Adrenal gland (tissue), 12 donors: ENCODE measurements around the gene HES3. TPM values are rescaled to one million over a fixed set of nuclear protein-coding genes. Genes with fewer than 3 reads are reported as not detected.

ENCODE experiments used
- DNase-seq, 7 donors: peaks; one replicate each; pipeline ENCODE4 v3.0.0-alpha.2; 2019 to 2020
- H3K27ac ChIP-seq, 5 donors: fragments of 200-600 bp; sonication (generic) in 4 of 5; 1 replicate in 3 of 5; 2 replicates in 2 of 5; pipeline versions ENCODE4 v1.5.1 to v1.8.0; 2016 to 2020; ENCODE audit warnings: mild to moderate bottlenecking in 1 of 5
- H3K27me3 ChIP-seq: fragments of 200-600 bp; 2 replicates; pipeline ENCODE4 v1.8.0; 2021
- H3K36me3 ChIP-seq, 2 donors: fragments of 200-600 bp; replicated peaks in 1 of 2; 1 replicate in 1 of 2; 2 replicates in 1 of 2; pipeline versions ENCODE4 v1.5.1 to v1.8.0; 2018 to 2022
- H3K4me1 ChIP-seq, 2 donors: fragments of 200-600 bp; replicated peaks in 1 of 2; 1 replicate in 1 of 2; 2 replicates in 1 of 2; pipeline versions ENCODE4 v1.5.1 to v1.8.0; 2018 to 2021
- H3K4me3 ChIP-seq, 4 donors: fragments of 200-600 bp; sonication (generic) in 3 of 4; one replicate each; pipeline ENCODE4 v1.5.1; 2016 to 2018
- H3K9me3 ChIP-seq, 3 donors: fragments of 200-600 bp; sonication (generic) in 1 of 3; replicated peaks in 1 of 3; 1 replicate in 2 of 3; 2 replicates in 1 of 3; pipeline versions ENCODE4 v1.5.1 to v1.8.0; 2016 to 2021
- POLR2A ChIP-seq, 2 donors: fragments of 450-650 bp; IDR thresholded peaks; one replicate each; pipeline ENCODE4 v1.6.1; 2017; ENCODE audit warnings: antibody characterized with exemption in 2 of 2, mild to moderate bottlenecking in 2 of 2, moderate library complexity in 1 of 2
- WGBS, 4 donors: extraction: QIAGEN DNeasy Blood & Tissue Kit in 2 of 4; methylation state at CpG; one replicate each; pipeline versions ENCODE4 v1.1.5 to v1.1.7; 2013 to 2017; 5-methylcytosine and 5-hydroxymethylcytosine counted together
- intact Hi-C, 2 donors: fragments of 100-400 bp; cut with DNase I; formaldehyde crosslinking; loops; one replicate each; pipeline versions ENCODE4 v1.14.1 to v1.15.0; 2022 to 2023
- polyA plus RNA-seq, 3 donors: library from polyadenylated mRNA; stranded (reverse); fragments of 200-250 nt in 2 of 3; fragments of 350-450 nt in 1 of 3; fragmentation: Illumina TruSeq in 1 of 3; extraction: RNeasy Lipid Tissue Mini Kit (QIAGEN cat#74804) in 1 of 3; gene quantifications; one replicate each; pipeline ENCODE4 v1.2.3, GENCODE V29; 2013 to 2014
- total RNA-seq, 9 donors: library from RNA; depleted of rRNA in 4 of 9; stranded (reverse); fragments of >200 nt in 4 of 9; fragments of 120-200 nt in 1 of 9; fragmentation: NEBNext Ultra II Directional in 1 of 9; extraction: Animal tissue kit (Norgen Biotek cat#: 25700) in 1 of 9; gene quantifications; one replicate each; pipeline versions ENCODE4 v1.1.0 to v1.2.4, GENCODE V29; 2013 to 2023
- TF ChIP-seq, protein P1 (sequence below), 6 experiments: fragments of 450-650 bp in 4 of 6; fragments of 200-600 bp in 2 of 6; sonication (generic) in 1 of 6; IDR thresholded peaks; 1 replicate in 5 of 6; 2 replicates in 1 of 6; pipeline versions ENCODE4 v1.5.1 to v1.8.0; 2016 to 2021; ENCODE audit warnings: antibody characterized with exemption in 6 of 6, mild to moderate bottlenecking in 2 of 6, moderate library complexity in 1 of 6
- donor health status: healthy with polysubstance abuse.
- donor health status: Bipolar disorder and iron deficiency.
- donor health status: DM: yes; HTN: yes; CAD: no.
- donor health status: DM: no; HTN: no; CAD: no.
- donor health status: DM: no; HTN: no; CAD: no.
- donor health status: DM: yes; HTN: yes; CAD: no.

The HES3 gene
- total and polyA plus RNA-seq, 12 donors, result not detected

DNA sequence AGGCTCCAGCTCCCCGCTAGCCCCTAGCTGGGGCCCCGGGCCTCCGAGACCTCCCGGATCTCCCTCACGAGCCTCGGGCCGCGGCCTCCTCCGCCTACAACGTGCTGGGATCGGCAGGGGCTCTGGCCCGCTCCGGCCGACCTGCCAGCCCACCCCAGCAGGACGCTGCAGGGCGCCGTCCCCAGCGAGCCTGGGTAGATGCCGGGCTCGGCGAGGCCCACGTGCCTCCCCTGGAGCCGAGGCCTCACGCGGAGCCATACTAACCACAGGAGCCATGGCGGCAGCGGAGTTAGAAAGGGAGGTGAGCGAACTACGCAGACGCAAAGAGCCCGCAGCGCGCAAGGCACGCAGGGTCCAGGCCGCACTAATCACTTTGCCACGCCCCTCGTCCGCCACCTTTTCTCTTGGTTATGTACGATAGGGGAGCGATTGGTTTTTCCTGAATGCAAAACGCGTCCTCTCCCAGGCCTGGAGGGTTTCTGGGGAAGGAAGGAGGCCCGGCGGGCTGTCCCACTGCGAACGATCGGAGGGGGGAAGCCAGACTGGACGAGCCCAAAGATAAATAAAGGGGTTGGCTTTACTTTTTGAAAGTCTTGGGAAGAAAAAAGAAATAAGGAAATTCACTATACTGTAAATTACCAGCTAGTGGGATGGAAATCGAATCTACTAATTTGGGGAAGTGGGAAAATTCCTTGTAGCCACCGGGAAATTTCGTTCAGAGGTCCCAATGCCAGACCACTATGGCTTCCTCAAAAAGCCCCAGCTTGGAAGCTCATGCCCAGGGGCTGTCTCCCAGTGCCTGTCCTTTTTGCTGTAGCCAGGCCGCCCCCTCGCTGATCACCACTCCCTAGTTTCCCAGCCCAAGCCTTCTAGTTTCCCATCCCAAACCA lies 44.4 kb upstream of the HES3 start, which contains the start of gene RPL22:
RPL22 (minus strand) TSS at position 298 of the 890 bp plus-strand sequence; CDS start at position 276, 22 bp downstream.
- H3K4me1 ChIP-seq, result peaks cover 9 to 21% of the 10 kb centered on the region in 2 donors
- no peaks in the 10 kb centered on the region for H3K9me3 ChIP-seq
- H3K36me3 ChIP-seq, result peaks cover 0 to 26% of the 10 kb centered on the region in 2 donors
- no peaks in the 10 kb centered on the region for H3K27me3 ChIP-seq
- peak; percentile 68 to 92 for TF ChIP-seq POLR2A (IDR thresholded peaks at IDR 0.05)
- TF ChIP-seq, protein P1, sequence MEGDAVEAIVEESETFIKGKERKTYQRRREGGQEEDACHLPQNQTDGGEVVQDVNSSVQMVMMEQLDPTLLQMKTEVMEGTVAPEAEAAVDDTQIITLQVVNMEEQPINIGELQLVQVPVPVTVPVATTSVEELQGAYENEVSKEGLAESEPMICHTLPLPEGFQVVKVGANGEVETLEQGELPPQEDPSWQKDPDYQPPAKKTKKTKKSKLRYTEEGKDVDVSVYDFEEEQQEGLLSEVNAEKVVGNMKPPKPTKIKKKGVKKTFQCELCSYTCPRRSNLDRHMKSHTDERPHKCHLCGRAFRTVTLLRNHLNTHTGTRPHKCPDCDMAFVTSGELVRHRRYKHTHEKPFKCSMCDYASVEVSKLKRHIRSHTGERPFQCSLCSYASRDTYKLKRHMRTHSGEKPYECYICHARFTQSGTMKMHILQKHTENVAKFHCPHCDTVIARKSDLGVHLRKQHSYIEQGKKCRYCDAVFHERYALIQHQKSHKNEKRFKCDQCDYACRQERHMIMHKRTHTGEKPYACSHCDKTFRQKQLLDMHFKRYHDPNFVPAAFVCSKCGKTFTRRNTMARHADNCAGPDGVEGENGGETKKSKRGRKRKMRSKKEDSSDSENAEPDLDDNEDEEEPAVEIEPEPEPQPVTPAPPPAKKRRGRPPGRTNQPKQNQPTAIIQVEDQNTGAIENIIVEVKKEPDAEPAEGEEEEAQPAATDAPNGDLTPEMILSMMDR (IDR thresholded peaks at IDR 0.05), result peak in 1 of 6 experiments; percentile 21
- H3K4me3 ChIP-seq, result peak within 1 kb of the TSS; percentile 78 to 97 (median 88)
- peak within 1 kb of the TSS in 4 of 5 donors; percentile 75 to 90 (median 79) for H3K27ac ChIP-seq
- intact Hi-C loops, result no loop called here
- 1 to 2% (median 2%) methylated on average over 27 to 53 of the region's 53 CpGs for WGBS, 4 donors
- DNase-seq, result peak; percentile 97 to 99 (median 99)

DNA sequence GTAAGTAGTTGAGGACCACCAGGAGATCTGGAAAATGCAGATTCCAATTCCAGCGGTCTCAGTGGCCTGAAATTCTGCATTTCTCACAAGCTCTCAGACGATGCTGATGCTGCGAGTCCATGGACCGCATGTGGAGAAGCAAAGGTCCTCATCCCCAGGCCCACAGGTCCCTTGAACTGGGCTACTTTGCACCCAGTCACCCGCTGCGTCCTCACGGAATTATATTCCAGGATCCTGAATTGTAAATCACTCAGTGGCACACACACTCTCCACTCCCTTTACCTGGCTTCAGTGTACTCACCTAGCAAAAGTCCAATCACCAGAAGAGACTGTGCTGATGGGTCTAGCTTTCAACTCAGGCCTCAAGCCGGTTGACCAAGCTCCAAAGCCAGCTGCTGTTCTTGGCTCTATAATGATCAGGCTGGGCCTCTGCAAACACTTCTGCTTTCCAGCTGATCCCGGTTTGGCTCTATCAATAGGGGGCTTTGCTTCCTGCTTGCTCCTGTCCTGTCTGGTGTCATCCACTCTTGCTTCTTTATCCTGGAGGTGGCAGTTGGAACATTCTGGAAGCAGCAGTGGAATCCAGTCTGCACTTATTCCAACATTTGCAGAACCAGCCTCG lies 43.7 kb upstream of the HES3 start:
- intact Hi-C loops, result no loop called here
- Histone ChIP-seq H3K4me3 (peak overlapping the region in 2 of 4 donors; percentile 7 to 97), H3K36me3 (peaks cover 0 to 19% of the 10 kb centered on the region in 2 donors), H3K27me3 (no peaks in the 10 kb centered on the region), H3K4me1 (peaks cover 10 to 27% of the 10 kb centered on the region in 2 donors), H3K27ac (peak overlapping the region in 4 of 5 donors; percentile 30 to 85 (median 62)), H3K9me3 (no peaks in the 10 kb centered on the region)
- 60 to 67% (median 65%) methylated on average over 9 to 10 of the region's 10 CpGs for WGBS, 4 donors
- TF ChIP-seq, protein P1 (IDR thresholded peaks at IDR 0.05), result no peak
- TF ChIP-seq POLR2A (IDR thresholded peaks at IDR 0.05), result no peak
- no peak for DNase-seq

DNA sequence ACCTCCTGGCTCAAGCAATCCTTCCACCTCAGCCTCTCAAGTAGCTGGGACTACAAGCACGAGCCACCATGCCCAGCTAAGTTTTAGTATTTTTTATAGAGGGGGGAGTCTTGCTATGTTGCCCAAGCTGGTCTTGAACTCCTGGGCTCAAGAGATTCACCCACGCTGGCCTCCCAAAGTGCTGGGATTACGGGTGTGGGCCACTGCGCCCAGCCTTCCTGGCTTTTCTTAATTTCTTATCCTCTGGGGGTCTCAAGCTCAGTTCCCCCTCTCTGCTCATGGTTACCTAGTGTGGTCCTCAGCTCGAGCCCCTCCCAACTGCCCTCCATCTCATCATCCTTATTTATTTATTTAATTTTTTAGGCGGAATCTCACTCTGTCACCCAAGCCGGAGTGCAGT lies 41.7 kb upstream of the HES3 start:
- DNase-seq, result no peak
- TF ChIP-seq, protein P1 (IDR thresholded peaks at IDR 0.05), result no peak
- no peak for TF ChIP-seq POLR2A (IDR thresholded peaks at IDR 0.05)
- peaks cover 15 to 38% of the 10 kb centered on the region in 2 donors for H3K4me1 ChIP-seq
- no peak overlapping the region for H3K27ac ChIP-seq
- no peaks in the 10 kb centered on the region for H3K36me3 ChIP-seq
- intact Hi-C loops, result no loop called here
- H3K27me3 ChIP-seq, result no peaks in the 10 kb centered on the region
- H3K9me3 ChIP-seq, result no peaks in the 10 kb centered on the region
- WGBS, 4 donors, result 80 to 85% (median 82%) methylated on average over 7 of the region's 7 CpGs
- no peak overlapping the region for H3K4me3 ChIP-seq
